Progenitor cell of endocrine pancreas (in vitro differentiated cells): ENCODE results near the gene PAPOLA. TPM values are rescaled to one million over a fixed set of nuclear protein-coding genes. Genes with fewer than 3 reads are reported as not detected.

ENCODE experiments used
- DNase-seq: peaks from one replicate; pipeline ENCODE4 v3.0.0; 2021; ENCODE audit warnings: low spot score; ENCODE audit not compliant: unreplicated experiment
- H3K27ac Mint-ChIP-seq: 2 replicates; pipeline ENCODE4 v1.8.0; 2021; ENCODE audit warnings: mild to moderate bottlenecking, moderate library complexity, mixed read lengths
- H3K27me3 Mint-ChIP-seq: 2 replicates; pipeline ENCODE4 v1.8.0; 2021; ENCODE audit warnings: mixed read lengths
- H3K36me3 Mint-ChIP-seq: 2 replicates; pipeline ENCODE4 v1.8.0; 2022; ENCODE audit warnings: mixed read lengths; ENCODE audit not compliant: insufficient read depth
- H3K4me1 Mint-ChIP-seq: 2 replicates; pipeline ENCODE4 v1.8.0; 2021; ENCODE audit warnings: low read depth, mixed read lengths
- H3K4me3 Mint-ChIP-seq: 2 replicates; pipeline ENCODE4 v1.8.0; 2021; ENCODE audit warnings: low read depth, mild to moderate bottlenecking, moderate library complexity, mixed read lengths
- H3K9me3 Mint-ChIP-seq: 2 replicates; pipeline ENCODE4 v1.8.0; 2021; ENCODE audit warnings: low read depth, mixed read lengths
- total RNA-seq: library from RNA; stranded (reverse); gene quantifications from 2 replicates; pipeline ENCODE4 v1.2.1, GENCODE V29; 2021
- TF ChIP-seq, protein P1 (sequence below): fragments of 200-600 bp; sonication (generic); IDR thresholded peaks from one replicate; pipeline ENCODE4 v1.5.0; 2021; ENCODE audit warnings: antibody characterized with exemption, mild to moderate bottlenecking; ENCODE audit not compliant: unreplicated experiment

Gene PAPOLA
- total RNA-seq, 1 donor from 2014 or later: 279 TPM

DNA sequence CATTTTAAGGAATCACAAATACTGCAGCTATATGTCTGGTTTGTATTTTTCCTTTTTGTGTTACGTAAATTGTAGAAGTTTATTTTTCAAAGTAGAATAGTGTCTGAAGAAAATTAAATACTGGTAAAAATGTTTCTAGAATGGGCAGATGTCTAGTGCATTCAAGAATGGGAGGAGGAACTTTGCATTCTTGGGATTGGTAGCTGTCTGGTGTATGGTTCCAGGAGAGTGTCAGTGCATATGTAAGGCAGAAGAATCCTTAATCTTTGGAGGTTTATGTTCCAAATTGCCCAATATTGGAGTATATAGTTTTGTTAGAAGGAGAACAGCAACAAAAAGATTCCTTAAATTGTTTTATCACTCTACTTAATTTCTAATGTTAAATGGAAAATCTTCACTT is 13.5 kb downstream of the PAPOLA start:
- no peaks in the 10 kb centered on the region for H3K9me3 Mint-ChIP-seq
- peaks cover 4% of the 10 kb centered on the region for H3K36me3 Mint-ChIP-seq
- H3K4me3 Mint-ChIP-seq: no peak overlapping the region
- peaks cover 34% of the 10 kb centered on the region for H3K4me1 Mint-ChIP-seq
- TF ChIP-seq, protein P1, sequence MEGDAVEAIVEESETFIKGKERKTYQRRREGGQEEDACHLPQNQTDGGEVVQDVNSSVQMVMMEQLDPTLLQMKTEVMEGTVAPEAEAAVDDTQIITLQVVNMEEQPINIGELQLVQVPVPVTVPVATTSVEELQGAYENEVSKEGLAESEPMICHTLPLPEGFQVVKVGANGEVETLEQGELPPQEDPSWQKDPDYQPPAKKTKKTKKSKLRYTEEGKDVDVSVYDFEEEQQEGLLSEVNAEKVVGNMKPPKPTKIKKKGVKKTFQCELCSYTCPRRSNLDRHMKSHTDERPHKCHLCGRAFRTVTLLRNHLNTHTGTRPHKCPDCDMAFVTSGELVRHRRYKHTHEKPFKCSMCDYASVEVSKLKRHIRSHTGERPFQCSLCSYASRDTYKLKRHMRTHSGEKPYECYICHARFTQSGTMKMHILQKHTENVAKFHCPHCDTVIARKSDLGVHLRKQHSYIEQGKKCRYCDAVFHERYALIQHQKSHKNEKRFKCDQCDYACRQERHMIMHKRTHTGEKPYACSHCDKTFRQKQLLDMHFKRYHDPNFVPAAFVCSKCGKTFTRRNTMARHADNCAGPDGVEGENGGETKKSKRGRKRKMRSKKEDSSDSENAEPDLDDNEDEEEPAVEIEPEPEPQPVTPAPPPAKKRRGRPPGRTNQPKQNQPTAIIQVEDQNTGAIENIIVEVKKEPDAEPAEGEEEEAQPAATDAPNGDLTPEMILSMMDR: no peak
- H3K27me3 Mint-ChIP-seq: no peaks in the 10 kb centered on the region
- H3K27ac Mint-ChIP-seq: no peak overlapping the region
- no peak for DNase-seq

DNA sequence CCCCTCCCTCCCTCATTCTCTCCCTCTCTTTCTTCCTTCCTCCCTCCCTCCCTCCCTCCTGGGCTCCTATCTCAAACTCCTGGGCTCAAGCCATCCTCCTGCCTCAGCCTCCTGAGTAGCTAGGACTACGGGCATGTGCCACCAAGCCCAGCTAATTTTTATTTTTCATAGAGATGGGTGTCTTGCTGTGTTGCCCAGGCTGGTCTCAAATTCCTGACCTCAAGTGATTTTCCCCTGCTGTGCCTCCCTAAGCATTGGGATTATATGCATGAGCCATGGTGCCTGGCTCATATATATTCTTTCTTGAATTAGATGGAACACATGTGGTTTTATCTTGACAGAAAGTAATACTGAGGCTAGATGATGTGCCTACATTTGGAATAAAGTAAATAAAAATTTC is 14.2 kb downstream of the PAPOLA start:
- TF ChIP-seq, protein P1: no peak
- no peak for DNase-seq
- H3K36me3 Mint-ChIP-seq: peaks cover 7% of the 10 kb centered on the region
- H3K4me3 Mint-ChIP-seq: no peak overlapping the region
- no peak overlapping the region for H3K27ac Mint-ChIP-seq
- no peaks in the 10 kb centered on the region for H3K9me3 Mint-ChIP-seq
- peaks cover 34% of the 10 kb centered on the region for H3K4me1 Mint-ChIP-seq
- no peaks in the 10 kb centered on the region for H3K27me3 Mint-ChIP-seq

DNA sequence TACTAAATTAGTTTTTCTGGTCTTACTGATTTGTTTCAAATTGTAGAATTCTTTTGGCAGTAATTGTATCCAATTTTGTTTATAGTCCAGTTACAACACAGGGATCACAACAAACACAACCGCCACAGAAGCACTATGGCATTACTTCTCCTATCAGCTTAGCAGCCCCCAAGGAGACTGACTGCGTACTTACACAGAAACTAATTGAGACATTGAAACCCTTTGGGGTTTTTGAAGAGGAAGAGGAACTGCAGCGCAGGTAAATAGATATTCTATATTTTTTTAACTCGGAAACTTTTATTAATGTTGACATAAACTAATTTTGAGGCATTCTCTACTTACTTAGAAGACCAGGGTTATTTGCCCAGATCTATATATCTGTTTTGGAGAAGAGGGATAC is 17.8 kb downstream of the PAPOLA start:
- peak overlapping the region; percentile 74 for H3K27ac Mint-ChIP-seq
- no peaks in the 10 kb centered on the region for H3K9me3 Mint-ChIP-seq
- H3K36me3 Mint-ChIP-seq: peaks cover 11% of the 10 kb centered on the region
- no peak for DNase-seq
- no peaks in the 10 kb centered on the region for H3K27me3 Mint-ChIP-seq
- no peak overlapping the region for H3K4me3 Mint-ChIP-seq
- TF ChIP-seq, protein P1: no peak
- H3K4me1 Mint-ChIP-seq: peaks cover 11% of the 10 kb centered on the region

DNA sequence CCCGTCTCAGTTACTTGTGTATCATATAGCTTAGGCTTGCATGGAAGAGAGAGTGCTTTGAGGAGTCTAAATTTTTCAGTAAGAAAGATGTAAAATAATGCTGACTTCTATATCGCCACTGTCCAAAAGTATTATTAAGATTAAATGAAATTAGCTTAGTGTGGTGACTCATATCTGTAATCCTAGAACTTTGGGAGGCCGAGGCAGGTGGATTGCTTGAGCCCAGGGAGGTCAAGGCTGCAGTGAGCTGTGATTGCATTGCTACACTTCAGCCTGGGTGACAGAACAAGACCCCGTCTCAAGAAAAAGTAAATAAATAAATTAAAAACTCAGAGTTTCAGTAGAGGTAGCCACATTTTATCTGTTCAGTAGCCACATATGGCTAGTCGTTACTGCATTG is 23.3 kb downstream of the PAPOLA start:
- H3K9me3 Mint-ChIP-seq: no peaks in the 10 kb centered on the region
- H3K36me3 Mint-ChIP-seq: peaks cover 17% of the 10 kb centered on the region
- no peaks in the 10 kb centered on the region for H3K27me3 Mint-ChIP-seq
- no peak for DNase-seq
- no peak overlapping the region for H3K27ac Mint-ChIP-seq
- no peak overlapping the region for H3K4me3 Mint-ChIP-seq
- H3K4me1 Mint-ChIP-seq: peaks cover 3% of the 10 kb centered on the region
- TF ChIP-seq, protein P1: no peak

DNA sequence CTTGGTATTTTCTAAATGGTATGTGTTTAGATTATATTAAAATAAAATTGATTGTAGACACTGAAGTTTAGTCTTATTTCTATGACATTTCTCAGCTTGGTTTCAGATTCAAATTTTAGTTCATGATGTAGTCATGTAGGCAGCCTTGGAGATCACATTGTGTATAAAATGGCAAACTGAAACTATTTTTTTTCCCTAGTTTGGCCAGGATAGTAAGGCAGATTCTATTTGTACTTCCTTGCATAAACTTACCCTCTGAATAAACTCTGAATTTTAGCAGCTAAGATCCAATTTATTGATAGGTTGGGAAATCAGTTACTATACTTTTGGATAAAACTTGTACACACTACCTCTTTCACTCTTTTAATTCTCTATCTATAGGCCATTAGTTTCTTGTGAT is 30.4 kb downstream of the PAPOLA start:
- no peaks in the 10 kb centered on the region for H3K9me3 Mint-ChIP-seq
- no peak overlapping the region for H3K4me3 Mint-ChIP-seq
- H3K4me1 Mint-ChIP-seq: peaks cover 2% of the 10 kb centered on the region
- H3K36me3 Mint-ChIP-seq: peaks cover 22% of the 10 kb centered on the region
- no peak for DNase-seq
- H3K27me3 Mint-ChIP-seq: no peaks in the 10 kb centered on the region
- no peak overlapping the region for H3K27ac Mint-ChIP-seq
- TF ChIP-seq, protein P1: no peak
